ENCODE measurements around the gene CHSY1.
A peak's percentile ranks its signal among the peaks of the same experiment; 100 is the strongest.
"Not testable (repeated sequence)": the region's sequence is repeated elsewhere in the genome, so short reads cannot be mapped to it uniquely, and the experiment has no call there.

CHSY1 gene

GRCh38 chr15:101251830-101252820, at the start of gene CHSY1:
Gene CHSY1, minus strand, starts transcription at chr15:101252048. Its CDS starts 592 bp downstream, at chr15:101251456.
- peak; percentile 80 for DNase-seq

- DNase-seq, result no peak
These were observed 44.9 kb upstream of the CHSY1 start for GRCh38 chr15:101296418-101297405.

GRCh38 chr15:101295607-101296161, 43.8 kb upstream of the CHSY1 start:
- no peak for DNase-seq

GRCh38 chr15:101294731-101295606, 43.1 kb upstream of the CHSY1 start, which contains the start of gene SNRPA1:
Gene SNRPA1, minus strand, starts transcription at chr15:101295248. Its CDS starts 70 bp downstream, at chr15:101295178.
- peak; percentile 97 for DNase-seq

- DNase-seq, result no peak
These were observed 41.3 kb upstream of the CHSY1 start for GRCh38 chr15:101293122-101293521.

- DNase-seq, result no peak
These were observed 37.2 kb upstream of the CHSY1 start for GRCh38 chr15:101288905-101289513.

GRCh38 chr15:101287342-101287741, 35.5 kb upstream of the CHSY1 start:
- not testable (repeated sequence) for DNase-seq

GRCh38 chr15:101286471-101287114, 34.7 kb upstream of the CHSY1 start:
- DNase-seq, result no peak

GRCh38 chr15:101283931-101284330, 32.1 kb upstream of the CHSY1 start:
- DNase-seq, result no peak

GRCh38 chr15:101280007-101280406, 28.2 kb upstream of the CHSY1 start:
- no peak for DNase-seq

- DNase-seq, result no peak
These were observed 26.2 kb upstream of the CHSY1 start for GRCh38 chr15:101277943-101278564.

GRCh38 chr15:101277038-101277822, 25.4 kb upstream of the CHSY1 start, which contains the start of gene SELENOS:
Gene SELENOS, minus strand, starts transcription at chr15:101277485. Its CDS starts 68 bp downstream, at chr15:101277417.
- DNase-seq, result peak; percentile 83

- DNase-seq, result no peak
These were observed 24.7 kb upstream of the CHSY1 start for GRCh38 chr15:101276501-101277037.

- no peak for DNase-seq
These were observed 23.2 kb upstream of the CHSY1 start for GRCh38 chr15:101275018-101275417.

- DNase-seq, result no peak
These were observed 21.7 kb upstream of the CHSY1 start for GRCh38 chr15:101273534-101273933.

- no peak for DNase-seq
These were observed 20.7 kb upstream of the CHSY1 start for GRCh38 chr15:101272584-101272983.

- no peak for DNase-seq
These were observed 17.8 kb upstream of the CHSY1 start for GRCh38 chr15:101269479-101270223.

All from activated CD4-positive, alpha-beta T cell treated with anti-CD3 and anti-CD28 coated beads, Interleukin-2, amount 50 U/mL, for 1 hour (primary cell).